CD4-positive, CD25-positive, alpha-beta regulatory T cell (primary cell): Measurements from ENCODE around the gene ROBO2. TPM values are rescaled to one million over a fixed set of nuclear protein-coding genes. Genes with fewer than 3 reads are reported as not detected.

Source experiments
- ATAC-seq, 2 donors: fragments of 150-1000 bp; cut with Tn5 transposase; one replicate each; pipeline ENCODE4 v1.10.0; 2021; ENCODE audit warnings: low read depth in 2 of 2, moderate number of reproducible peaks in 2 of 2, moderate library complexity in 1 of 2
- DNase-seq, 3 donors: peaks; one replicate each; pipeline versions ENCODE4 v3.0.0 to v3.0.0-alpha.2; 2012 to 2022; ENCODE audit warnings: mixed read lengths in 1 of 3
- H3K27ac ChIP-seq: one replicate; pipeline ENCODE4 v1.7.0; 2013; ENCODE audit warnings: mild to moderate bottlenecking, low read length; ENCODE audit not compliant: insufficient read depth, poor library complexity, severe bottlenecking
- H3K27me3 ChIP-seq: one replicate; pipeline ENCODE4 v1.7.0; 2013; ENCODE audit warnings: low read length; ENCODE audit not compliant: control insufficient read depth, insufficient read depth
- H3K36me3 ChIP-seq: one replicate; pipeline ENCODE4 v1.7.0; 2013; ENCODE audit warnings: mild to moderate bottlenecking, low read length, moderate library complexity; ENCODE audit not compliant: control insufficient read depth, insufficient read depth
- H3K4me1 ChIP-seq: 2 replicates; pipeline ENCODE4 v1.7.0; 2013; ENCODE audit warnings: mild to moderate bottlenecking, low read length; ENCODE audit not compliant: insufficient read depth, control insufficient read depth, poor library complexity, severe bottlenecking
- H3K4me3 ChIP-seq: one replicate; pipeline ENCODE4 v1.7.0; 2013; ENCODE audit warnings: low read depth, mild to moderate bottlenecking, low read length, moderate library complexity
- H3K9me3 ChIP-seq, 2 experiments: 1 replicate in 1 of 2; 2 replicates in 1 of 2; pipeline ENCODE4 v1.7.0; 2013; ENCODE audit warnings: low read length in 2 of 2, mild to moderate bottlenecking in 1 of 2, moderate library complexity in 1 of 2; ENCODE audit not compliant: control insufficient read depth in 2 of 2
- H3K27ac Mint-ChIP-seq, 3 donors: one replicate each; pipeline ENCODE4 v1.8.0; 2020 to 2022; ENCODE audit warnings: mild to moderate bottlenecking in 3 of 3, mixed read lengths in 3 of 3, moderate library complexity in 2 of 3
- H3K27me3 Mint-ChIP-seq: one replicate; pipeline ENCODE4 v1.8.0; 2022; ENCODE audit warnings: mild to moderate bottlenecking, mixed read lengths
- H3K36me3 Mint-ChIP-seq: one replicate; pipeline ENCODE4 v1.8.0; 2020; ENCODE audit warnings: mixed read lengths
- H3K4me1 Mint-ChIP-seq, 4 donors: one replicate each; pipeline ENCODE4 v1.8.0; 2020 to 2022; ENCODE audit warnings: mixed read lengths in 4 of 4, mild to moderate bottlenecking in 1 of 4
- H3K4me3 Mint-ChIP-seq, 4 donors: one replicate each; pipeline ENCODE4 v1.8.0; 2020 to 2022; ENCODE audit warnings: mild to moderate bottlenecking in 4 of 4, mixed read lengths in 4 of 4, moderate library complexity in 3 of 4
- H3K9me3 Mint-ChIP-seq, 7 donors: one replicate each; pipeline ENCODE4 v1.8.0; 2020 to 2022; ENCODE audit warnings: mixed read lengths in 7 of 7, mild to moderate bottlenecking in 3 of 7, moderate library complexity in 2 of 7
- polyA plus RNA-seq, 4 donors: library from polyadenylated mRNA; unstranded; fragments of 300-500 nt; fragmentation: Illumina TruSeq; gene quantifications; one replicate each; pipeline ENCODE4 v1.2.3, GENCODE V29; 2021
- total RNA-seq: library from RNA; stranded (reverse); gene quantifications from one replicate; pipeline ENCODE4 v1.2.3, GENCODE V29; 2022

Gene ROBO2
- total and polyA plus RNA-seq, 5 donors from 2014 or later = not detected

GRCh38 chr3:77137559-77137958 lies 97.7 kb downstream of the ROBO2 start:
- no peak overlapping the region for H3K4me3 Mint-ChIP-seq

DNA sequence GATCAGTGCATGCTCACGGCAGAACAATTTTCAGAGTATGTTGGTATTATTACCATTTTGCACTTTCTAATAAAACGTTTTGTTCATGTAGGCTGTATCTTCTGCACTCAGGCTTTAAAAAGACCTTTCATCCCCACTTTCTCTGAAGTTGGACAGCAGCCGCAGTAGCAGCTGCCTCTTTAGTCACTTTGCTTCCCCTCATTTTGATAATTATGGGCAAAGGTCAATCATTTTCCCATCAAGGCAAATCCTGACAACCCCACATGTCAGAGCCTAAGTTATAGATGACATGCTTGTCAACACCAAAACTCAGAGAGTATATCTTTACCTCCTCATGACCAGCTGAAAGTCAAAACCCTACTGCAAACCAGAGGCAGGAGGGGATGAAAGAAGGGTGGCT lies 99.7 kb downstream of the ROBO2 start:
- Histone ChIP-seq H3K9me3 (no peaks in the 10 kb centered on the region), H3K36me3 (no peaks in the 10 kb centered on the region), H3K27ac (no peak overlapping the region), H3K27me3 (no peaks in the 10 kb centered on the region), H3K4me3 (no peak overlapping the region), H3K4me1 (no peaks in the 10 kb centered on the region)
- Mint-ChIP-seq H3K4me3 (no peak overlapping the region), H3K27me3 (peaks cover 5% of the 10 kb centered on the region), H3K4me1 (no peaks in the 10 kb centered on the region), H3K9me3 (peaks cover 0 to 23% (median 3%) of the 10 kb centered on the region in 7 donors), H3K27ac (no peak overlapping the region), H3K36me3 (no peaks in the 10 kb centered on the region)
- DNase-seq (no peak), ATAC-seq (no peak)

More at GRCh38 chr3:77137559-77137958, 97.7 kb downstream of the ROBO2 start:
- Histone ChIP-seq H3K9me3 (no peaks in the 10 kb centered on the region), H3K36me3 (no peaks in the 10 kb centered on the region), H3K4me3 (no peak overlapping the region), H3K4me1 (no peaks in the 10 kb centered on the region), H3K27me3 (no peaks in the 10 kb centered on the region), H3K27ac (no peak overlapping the region)
- ATAC-seq (no peak), DNase-seq (no peak)
- H3K27ac Mint-ChIP-seq = no peak overlapping the region
- H3K27me3 Mint-ChIP-seq = no peaks in the 10 kb centered on the region
- no peaks in the 10 kb centered on the region for H3K4me1 Mint-ChIP-seq
- peaks cover 0 to 14% (median 2%) of the 10 kb centered on the region in 7 donors for H3K9me3 Mint-ChIP-seq
- no peaks in the 10 kb centered on the region for H3K36me3 Mint-ChIP-seq

GRCh38 chr3:77141423-77141822 lies 101.5 kb downstream of the ROBO2 start:
- H3K27ac Mint-ChIP-seq = no peak overlapping the region
- H3K4me1 Mint-ChIP-seq = no peaks in the 10 kb centered on the region
- no peak for ATAC-seq
- no peaks in the 10 kb centered on the region for H3K27me3 ChIP-seq
- no peaks in the 10 kb centered on the region for H3K36me3 ChIP-seq
- H3K27ac ChIP-seq = no peak overlapping the region
- DNase-seq = no peak
- no peaks in the 10 kb centered on the region for H3K4me1 ChIP-seq
- H3K36me3 Mint-ChIP-seq = no peaks in the 10 kb centered on the region
- no peak overlapping the region for H3K4me3 ChIP-seq
- no peaks in the 10 kb centered on the region for H3K9me3 ChIP-seq
- H3K9me3 Mint-ChIP-seq = peaks cover 0 to 25% (median 3%) of the 10 kb centered on the region in 7 donors
- no peak overlapping the region for H3K4me3 Mint-ChIP-seq
- peaks cover 5% of the 10 kb centered on the region for H3K27me3 Mint-ChIP-seq

- DNase-seq = no peak
- H3K36me3 Mint-ChIP-seq = no peaks in the 10 kb centered on the region
These were observed 102.7 kb downstream of the ROBO2 start for GRCh38 chr3:77142578-77142977.

GRCh38 chr3:77146004-77146403 lies 106.1 kb downstream of the ROBO2 start:
- H3K4me1 ChIP-seq = no peaks in the 10 kb centered on the region
- Mint-ChIP-seq H3K36me3 (no peaks in the 10 kb centered on the region), H3K4me1 (no peaks in the 10 kb centered on the region), H3K27ac (no peak overlapping the region), H3K27me3 (peaks cover 5% of the 10 kb centered on the region), H3K4me3 (no peak overlapping the region), H3K9me3 (peaks cover 0 to 23% (median 7%) of the 10 kb centered on the region in 7 donors)
- H3K27ac ChIP-seq = no peak overlapping the region
- DNase-seq (no peak), ATAC-seq (no peak)
- H3K36me3 ChIP-seq = no peaks in the 10 kb centered on the region
- H3K9me3 ChIP-seq = peaks cover 0 to 4% of the 10 kb centered on the region in 2 experiments
- no peaks in the 10 kb centered on the region for H3K27me3 ChIP-seq
- no peak overlapping the region for H3K4me3 ChIP-seq

More at GRCh38 chr3:77142578-77142977, 102.7 kb downstream of the ROBO2 start:
- Histone ChIP-seq H3K4me1 (no peaks in the 10 kb centered on the region), H3K36me3 (no peaks in the 10 kb centered on the region), H3K4me3 (no peak overlapping the region), H3K27ac (no peak overlapping the region), H3K27me3 (no peaks in the 10 kb centered on the region), H3K9me3 (no peaks in the 10 kb centered on the region)
- Mint-ChIP-seq H3K4me1 (no peaks in the 10 kb centered on the region), H3K27me3 (peaks cover 5% of the 10 kb centered on the region), H3K27ac (no peak overlapping the region), H3K4me3 (no peak overlapping the region), H3K9me3 (peaks cover 0 to 26% (median 4%) of the 10 kb centered on the region in 7 donors)
- ATAC-seq = peak in 1 of 2 donors; percentile 8

GRCh38 chr3:77147836-77148578 lies 108.1 kb downstream of the ROBO2 start:
- no peak overlapping the region for H3K4me3 ChIP-seq
- DNase-seq (no peak), ATAC-seq (no peak)
- no peaks in the 10 kb centered on the region for H3K36me3 ChIP-seq
- no peak overlapping the region for H3K4me3 Mint-ChIP-seq
- H3K27me3 ChIP-seq = no peaks in the 10 kb centered on the region
- no peak overlapping the region for H3K27ac Mint-ChIP-seq
- H3K9me3 Mint-ChIP-seq = peaks cover 0 to 20% (median 7%) of the 10 kb centered on the region in 7 donors
- no peaks in the 10 kb centered on the region for H3K36me3 Mint-ChIP-seq
- H3K27me3 Mint-ChIP-seq = peaks cover 5% of the 10 kb centered on the region
- H3K4me1 ChIP-seq = no peaks in the 10 kb centered on the region
- H3K4me1 Mint-ChIP-seq = no peaks in the 10 kb centered on the region
- peaks cover 0 to 4% of the 10 kb centered on the region in 2 experiments for H3K9me3 ChIP-seq
- H3K27ac ChIP-seq = no peak overlapping the region

GRCh38 chr3:77149382-77149781 lies 109.5 kb downstream of the ROBO2 start:
- Mint-ChIP-seq H3K27ac (no peak overlapping the region), H3K4me3 (no peak overlapping the region), H3K36me3 (no peaks in the 10 kb centered on the region), H3K27me3 (no peaks in the 10 kb centered on the region), H3K9me3 (peaks cover 0 to 18% (median 5%) of the 10 kb centered on the region in 7 donors), H3K4me1 (no peaks in the 10 kb centered on the region)
- Histone ChIP-seq H3K9me3 (peaks cover 0 to 4% of the 10 kb centered on the region in 2 experiments), H3K27me3 (no peaks in the 10 kb centered on the region), H3K27ac (no peak overlapping the region), H3K4me3 (no peak overlapping the region), H3K36me3 (no peaks in the 10 kb centered on the region), H3K4me1 (no peaks in the 10 kb centered on the region)
- DNase-seq = no peak
- no peak for ATAC-seq

DNA sequence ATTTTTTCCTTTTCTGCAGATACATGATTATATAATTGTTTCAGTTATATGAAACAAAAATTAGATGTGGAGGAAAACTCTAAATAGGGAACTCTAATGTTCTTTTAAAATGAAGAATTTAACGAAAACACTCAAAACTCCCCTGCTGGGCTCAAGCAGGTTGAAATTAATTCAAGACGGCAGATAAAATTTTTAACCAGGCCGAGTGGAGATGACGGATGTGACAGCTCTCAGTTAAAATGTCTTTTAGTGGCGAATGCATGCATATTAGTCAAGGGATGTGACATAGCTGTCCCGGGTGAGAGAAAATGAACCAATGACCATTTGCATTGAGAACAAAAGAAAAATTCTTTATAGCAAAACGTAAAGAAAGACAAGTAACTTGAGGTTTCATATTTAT lies 110.1 kb downstream of the ROBO2 start:
- H3K9me3 ChIP-seq = peaks cover 0 to 4% of the 10 kb centered on the region in 2 experiments
- no peak for ATAC-seq
- H3K36me3 Mint-ChIP-seq = no peaks in the 10 kb centered on the region
- H3K9me3 Mint-ChIP-seq = peaks cover 0 to 18% (median 6%) of the 10 kb centered on the region in 7 donors
- no peaks in the 10 kb centered on the region for H3K4me1 ChIP-seq
- H3K27me3 Mint-ChIP-seq = no peaks in the 10 kb centered on the region
- H3K27ac Mint-ChIP-seq = no peak overlapping the region
- no peaks in the 10 kb centered on the region for H3K4me1 Mint-ChIP-seq
- H3K4me3 Mint-ChIP-seq = no peak overlapping the region
- DNase-seq = no peak
- H3K4me3 ChIP-seq = no peak overlapping the region
- no peak overlapping the region for H3K27ac ChIP-seq
- H3K27me3 ChIP-seq = no peaks in the 10 kb centered on the region
- no peaks in the 10 kb centered on the region for H3K36me3 ChIP-seq
